Fibroblast of the aortic adventitia (primary cell): ENCODE measurements around the gene NARS2. TPM values are rescaled to one million over a fixed set of nuclear protein-coding genes. Genes with fewer than 3 reads are reported as not detected.

Experiments
- DNase-seq: peaks from one replicate; pipeline ENCODE4 v3.0.0-alpha.2; 2010; ENCODE audit warnings: low read depth
- H3K4me3 ChIP-seq: 2 replicates; pipeline ENCODE4 v1.5.1; 2011; ENCODE audit warnings: low read depth, mild to moderate bottlenecking, control low read depth, low read length, moderate library complexity
- total RNA-seq: library from RNA; depleted of rRNA; stranded (reverse); fragments of >200 nt; gene quantifications from 2 replicates; pipeline ENCODE4 v1.2.3, GENCODE V29; 2012; ENCODE audit warnings: low replicate concordance
- TF ChIP-seq, protein P1 (sequence below): IDR thresholded peaks from 2 replicates; pipeline ENCODE4 v1.5.1; 2011; ENCODE audit warnings: mild to moderate bottlenecking, low read length, control low read depth, inconsistent platforms; ENCODE audit not compliant: insufficient read depth

The NARS2 gene
- total RNA-seq, 1 donor = 15.1 TPM

DNA sequence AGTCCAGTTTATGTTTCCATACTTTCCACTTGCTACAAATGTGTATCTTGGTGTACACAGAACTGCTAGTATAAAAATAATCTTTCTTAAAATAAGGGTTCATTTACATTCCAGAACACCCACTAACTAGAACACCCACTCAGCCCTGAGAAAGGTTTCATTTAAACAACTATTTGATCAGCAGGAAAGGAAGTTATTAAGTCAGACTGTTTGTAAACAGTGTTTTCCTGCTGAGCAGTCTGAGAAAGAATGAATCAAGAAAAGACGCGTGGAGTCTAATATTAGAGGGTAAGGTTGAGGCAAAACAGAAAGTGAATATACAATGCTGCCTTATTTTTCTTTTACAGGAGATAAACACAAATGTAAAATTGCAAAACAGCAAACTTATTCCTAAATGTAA, 32.7 kb downstream of the NARS2 start:
- no peak for DNase-seq
- no peak overlapping the region for H3K4me3 ChIP-seq
- TF ChIP-seq, protein P1, sequence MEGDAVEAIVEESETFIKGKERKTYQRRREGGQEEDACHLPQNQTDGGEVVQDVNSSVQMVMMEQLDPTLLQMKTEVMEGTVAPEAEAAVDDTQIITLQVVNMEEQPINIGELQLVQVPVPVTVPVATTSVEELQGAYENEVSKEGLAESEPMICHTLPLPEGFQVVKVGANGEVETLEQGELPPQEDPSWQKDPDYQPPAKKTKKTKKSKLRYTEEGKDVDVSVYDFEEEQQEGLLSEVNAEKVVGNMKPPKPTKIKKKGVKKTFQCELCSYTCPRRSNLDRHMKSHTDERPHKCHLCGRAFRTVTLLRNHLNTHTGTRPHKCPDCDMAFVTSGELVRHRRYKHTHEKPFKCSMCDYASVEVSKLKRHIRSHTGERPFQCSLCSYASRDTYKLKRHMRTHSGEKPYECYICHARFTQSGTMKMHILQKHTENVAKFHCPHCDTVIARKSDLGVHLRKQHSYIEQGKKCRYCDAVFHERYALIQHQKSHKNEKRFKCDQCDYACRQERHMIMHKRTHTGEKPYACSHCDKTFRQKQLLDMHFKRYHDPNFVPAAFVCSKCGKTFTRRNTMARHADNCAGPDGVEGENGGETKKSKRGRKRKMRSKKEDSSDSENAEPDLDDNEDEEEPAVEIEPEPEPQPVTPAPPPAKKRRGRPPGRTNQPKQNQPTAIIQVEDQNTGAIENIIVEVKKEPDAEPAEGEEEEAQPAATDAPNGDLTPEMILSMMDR = no peak

- TF ChIP-seq, protein P1 = no peak
- no peak for DNase-seq
- H3K4me3 ChIP-seq = no peak overlapping the region
Observed at GRCh38 chr11:78541537-78541936, 33.1 kb downstream of the NARS2 start.

GRCh38 chr11:78540256-78540655, 34.4 kb downstream of the NARS2 start:
- DNase-seq = no peak
- no peak overlapping the region for H3K4me3 ChIP-seq
- TF ChIP-seq, protein P1 = no peak

DNA sequence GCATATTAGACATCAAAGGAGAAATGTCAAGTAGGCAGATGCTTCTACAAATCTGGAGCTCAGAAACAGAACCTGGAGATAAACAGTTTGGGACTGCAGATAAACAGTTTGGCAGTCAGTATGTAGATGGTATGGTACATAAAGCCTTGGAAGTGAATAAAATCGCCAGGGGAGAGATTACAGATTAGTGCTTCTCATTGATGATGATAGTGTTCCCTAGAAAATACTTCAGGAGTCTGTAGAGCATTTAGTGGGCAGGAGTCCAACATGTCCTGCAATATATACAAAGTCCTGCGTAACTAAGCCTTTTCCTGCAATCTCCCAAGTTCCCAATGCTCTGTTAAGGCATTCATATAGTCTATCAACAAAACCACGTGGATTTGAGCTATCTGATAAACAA, 35.2 kb downstream of the NARS2 start:
- TF ChIP-seq, protein P1 = no peak
- DNase-seq = no peak

DNA sequence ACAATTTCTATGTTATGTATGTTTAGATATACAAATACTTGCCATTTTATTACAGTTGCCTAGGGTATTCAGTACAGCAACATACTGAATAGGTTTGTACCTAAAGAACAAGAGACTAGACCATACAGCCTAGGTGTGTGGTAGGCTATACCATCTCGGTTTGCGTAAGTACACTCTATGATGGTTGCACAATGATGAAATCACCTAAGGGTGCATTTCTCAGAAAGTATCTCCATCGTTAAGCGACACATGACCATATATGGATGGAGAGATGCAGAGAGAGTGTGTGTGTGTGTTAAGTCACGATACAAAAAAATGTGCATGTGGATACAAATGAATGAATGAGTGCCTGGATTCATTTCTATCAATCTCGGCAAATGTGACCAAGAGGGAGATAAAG, 37.7 kb downstream of the NARS2 start:
- H3K4me3 ChIP-seq = no peak overlapping the region
- no peak for DNase-seq
- TF ChIP-seq, protein P1 = no peak

More for the DNA sequence above, 35.2 kb downstream of the NARS2 start:
- H3K4me3 ChIP-seq = no peak overlapping the region

DNA sequence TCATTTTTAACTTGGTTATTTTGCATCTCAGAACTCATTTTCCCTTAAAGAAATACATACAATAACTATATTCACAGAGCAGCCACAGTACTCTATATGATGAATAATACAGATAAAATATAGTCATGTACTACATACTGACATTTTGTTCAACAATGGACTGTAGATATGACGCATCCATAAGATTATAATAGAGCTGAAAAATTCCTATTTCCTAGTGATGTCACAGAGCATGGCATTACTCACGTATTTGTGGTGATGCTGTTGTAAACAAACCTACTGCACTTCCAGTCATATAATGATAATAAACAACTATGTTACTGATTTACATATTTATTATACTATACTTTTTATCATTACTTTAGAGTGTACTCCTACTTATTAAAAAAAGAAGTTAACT, 38.7 kb downstream of the NARS2 start:
- no peak overlapping the region for H3K4me3 ChIP-seq
- peak; percentile 16 for DNase-seq
- TF ChIP-seq, protein P1 = no peak

DNA sequence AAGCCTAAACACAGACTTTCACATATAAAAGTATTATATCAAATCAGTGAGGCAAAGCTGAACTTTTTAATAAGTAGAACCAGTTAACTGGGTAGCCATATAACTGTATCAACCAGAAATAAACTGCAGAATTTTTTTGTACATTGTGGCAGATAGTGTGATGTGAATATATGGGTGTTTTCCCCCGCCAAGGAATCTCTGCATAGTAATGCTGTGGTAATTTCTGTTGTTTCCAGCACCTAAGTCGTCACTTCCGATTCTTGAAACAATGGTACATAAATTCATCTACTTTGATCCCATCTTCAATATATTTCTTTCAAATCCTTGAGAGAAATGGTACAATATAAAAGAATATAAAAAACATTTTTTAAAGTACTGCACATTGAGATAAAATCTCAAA, 39.6 kb downstream of the NARS2 start:
- TF ChIP-seq, protein P1 = no peak
- DNase-seq = no peak
- no peak overlapping the region for H3K4me3 ChIP-seq
